ENCODE measurements around the gene CELSR2. TPM values are rescaled to one million over a fixed set of nuclear protein-coding genes. Genes with fewer than 3 reads are reported as not detected.

Gene CELSR2
- total RNA-seq, 1 experiment from 2014 or later = 8.3 TPM

DNA sequence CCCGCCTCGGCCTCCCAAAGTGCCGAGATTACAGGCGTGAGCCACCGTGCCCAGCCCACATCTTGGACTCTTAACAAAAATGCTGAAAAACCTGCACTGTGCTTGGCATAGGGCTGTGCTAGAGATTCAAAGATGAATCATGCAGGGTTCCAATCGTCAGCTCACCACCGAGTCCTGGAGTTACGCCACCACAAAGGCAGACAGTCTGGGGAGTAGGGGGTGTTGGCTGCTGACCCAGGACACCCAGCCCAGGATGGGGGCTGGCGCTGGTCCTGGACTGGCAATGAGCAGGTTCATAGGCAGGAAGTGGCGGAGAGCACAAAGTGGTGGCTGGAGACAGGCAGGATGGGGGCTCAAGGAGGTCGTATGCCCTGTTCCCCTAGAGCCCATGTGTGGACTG is 17.6 kb downstream of the CELSR2 start:
- H3K36me3 Mint-ChIP-seq (ENCODE audit: insufficient read depth, unreplicated experiment) = no peaks in the 10 kb centered on the region
- Histone ChIP-seq H3K4me1 (no peaks in the 10 kb centered on the region), H3K27me3 (replicated peaks; ENCODE audit: control insufficient read depth, insufficient read depth, low read length) (no peaks in the 10 kb centered on the region), H3K4me3 (ENCODE audit: low read depth, low read length) (no peak overlapping the region), H3K9me3 (no peaks in the 10 kb centered on the region), H3K36me3 (ENCODE audit: control insufficient read depth, insufficient read depth, low read length) (no peaks in the 10 kb centered on the region)
- no peaks in the 10 kb centered on the region for H3K9me3 Mint-ChIP-seq (ENCODE audit: unreplicated experiment)
- H3K4me1 Mint-ChIP-seq (ENCODE audit: low read depth, unreplicated experiment) = no peaks in the 10 kb centered on the region
- ChIA-PET CTCF (no interaction called here), POLR2A (no interaction called here)
- H3K27me3 Mint-ChIP-seq (ENCODE audit: insufficient read depth, unreplicated experiment) = no peaks in the 10 kb centered on the region
- no peak overlapping the region for H3K27ac Mint-ChIP-seq (ENCODE audit: unreplicated experiment)
- TF ChIP-seq, protein P1, sequence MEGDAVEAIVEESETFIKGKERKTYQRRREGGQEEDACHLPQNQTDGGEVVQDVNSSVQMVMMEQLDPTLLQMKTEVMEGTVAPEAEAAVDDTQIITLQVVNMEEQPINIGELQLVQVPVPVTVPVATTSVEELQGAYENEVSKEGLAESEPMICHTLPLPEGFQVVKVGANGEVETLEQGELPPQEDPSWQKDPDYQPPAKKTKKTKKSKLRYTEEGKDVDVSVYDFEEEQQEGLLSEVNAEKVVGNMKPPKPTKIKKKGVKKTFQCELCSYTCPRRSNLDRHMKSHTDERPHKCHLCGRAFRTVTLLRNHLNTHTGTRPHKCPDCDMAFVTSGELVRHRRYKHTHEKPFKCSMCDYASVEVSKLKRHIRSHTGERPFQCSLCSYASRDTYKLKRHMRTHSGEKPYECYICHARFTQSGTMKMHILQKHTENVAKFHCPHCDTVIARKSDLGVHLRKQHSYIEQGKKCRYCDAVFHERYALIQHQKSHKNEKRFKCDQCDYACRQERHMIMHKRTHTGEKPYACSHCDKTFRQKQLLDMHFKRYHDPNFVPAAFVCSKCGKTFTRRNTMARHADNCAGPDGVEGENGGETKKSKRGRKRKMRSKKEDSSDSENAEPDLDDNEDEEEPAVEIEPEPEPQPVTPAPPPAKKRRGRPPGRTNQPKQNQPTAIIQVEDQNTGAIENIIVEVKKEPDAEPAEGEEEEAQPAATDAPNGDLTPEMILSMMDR (IDR thresholded peaks at IDR 0.05; ENCODE audit: insufficient read depth in 1 of 2, low read depth in 1 of 2, low read length in 1 of 2, severe bottlenecking in 1 of 2, unreplicated experiment in 1 of 2) = no peak
- DNase-seq = no peak
- BruUV-seq (replicated peaks) = no TSS peak
- H3K4me3 Mint-ChIP-seq (ENCODE audit: unreplicated experiment) = no peak overlapping the region
- intact Hi-C loops (cut with micrococcal nuclease; ENCODE audit: unreplicated experiment) = loop anchor here (10.0 kb wide), 1 partner anchor 172 kb away; the partner anchor contains the start of gene TMEM167B

DNA sequence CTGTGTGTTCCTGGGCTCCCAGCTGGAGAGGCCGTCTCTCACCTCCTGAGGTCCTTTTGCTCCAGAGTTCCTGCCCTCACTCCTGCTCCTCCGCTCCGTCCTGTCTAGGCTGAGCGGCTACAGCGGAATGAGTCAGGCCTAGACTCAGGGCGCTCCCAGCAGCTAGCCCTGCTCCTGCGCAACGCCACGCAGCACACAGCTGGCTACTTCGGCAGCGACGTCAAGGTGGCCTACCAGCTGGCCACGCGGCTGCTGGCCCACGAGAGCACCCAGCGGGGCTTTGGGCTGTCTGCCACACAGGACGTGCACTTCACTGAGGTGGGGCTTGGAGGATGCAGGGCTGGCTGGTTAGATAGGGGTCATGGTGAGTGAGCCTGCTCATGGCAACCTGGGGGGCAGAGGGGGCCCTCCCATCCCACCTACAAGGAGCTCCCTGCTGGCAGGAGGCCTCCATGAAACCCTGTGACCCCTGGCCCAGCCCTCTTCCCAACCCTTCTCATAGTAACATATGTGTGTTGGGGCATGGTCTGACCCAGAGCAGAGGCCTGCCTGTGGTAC is 18.5 kb downstream of the CELSR2 start:
- H3K4me1 ChIP-seq = peaks cover 6% of the 10 kb centered on the region
- no peak for DNase-seq
- H3K4me3 Mint-ChIP-seq (ENCODE audit: unreplicated experiment) = no peak overlapping the region
- no peaks in the 10 kb centered on the region for H3K36me3 ChIP-seq (ENCODE audit: control insufficient read depth, insufficient read depth, low read length)
- H3K27ac Mint-ChIP-seq (ENCODE audit: unreplicated experiment) = no peak overlapping the region
- H3K9me3 ChIP-seq = no peaks in the 10 kb centered on the region
- ChIA-PET POLR2A (no interaction called here), CTCF (no interaction called here)
- intact Hi-C loops (cut with micrococcal nuclease; ENCODE audit: unreplicated experiment) = loop anchor here (10.0 kb wide), 1 partner anchor 173 kb away; the partner anchor contains the start of gene TMEM167B
- H3K4me3 ChIP-seq (ENCODE audit: low read depth, low read length) = no peak overlapping the region
- no peaks in the 10 kb centered on the region for H3K27me3 ChIP-seq (replicated peaks; ENCODE audit: control insufficient read depth, insufficient read depth, low read length)
- no peaks in the 10 kb centered on the region for H3K36me3 Mint-ChIP-seq (ENCODE audit: insufficient read depth, unreplicated experiment)
- no TSS peak for BruUV-seq (replicated peaks)
- no peaks in the 10 kb centered on the region for H3K4me1 Mint-ChIP-seq (ENCODE audit: low read depth, unreplicated experiment)
- TF ChIP-seq, protein P1 (IDR thresholded peaks at IDR 0.05; ENCODE audit: insufficient read depth in 1 of 2, low read depth in 1 of 2, low read length in 1 of 2, severe bottlenecking in 1 of 2, unreplicated experiment in 1 of 2) = no peak
- no peaks in the 10 kb centered on the region for H3K9me3 Mint-ChIP-seq (ENCODE audit: unreplicated experiment)
- no peaks in the 10 kb centered on the region for H3K27me3 Mint-ChIP-seq (ENCODE audit: insufficient read depth, unreplicated experiment)

DNA sequence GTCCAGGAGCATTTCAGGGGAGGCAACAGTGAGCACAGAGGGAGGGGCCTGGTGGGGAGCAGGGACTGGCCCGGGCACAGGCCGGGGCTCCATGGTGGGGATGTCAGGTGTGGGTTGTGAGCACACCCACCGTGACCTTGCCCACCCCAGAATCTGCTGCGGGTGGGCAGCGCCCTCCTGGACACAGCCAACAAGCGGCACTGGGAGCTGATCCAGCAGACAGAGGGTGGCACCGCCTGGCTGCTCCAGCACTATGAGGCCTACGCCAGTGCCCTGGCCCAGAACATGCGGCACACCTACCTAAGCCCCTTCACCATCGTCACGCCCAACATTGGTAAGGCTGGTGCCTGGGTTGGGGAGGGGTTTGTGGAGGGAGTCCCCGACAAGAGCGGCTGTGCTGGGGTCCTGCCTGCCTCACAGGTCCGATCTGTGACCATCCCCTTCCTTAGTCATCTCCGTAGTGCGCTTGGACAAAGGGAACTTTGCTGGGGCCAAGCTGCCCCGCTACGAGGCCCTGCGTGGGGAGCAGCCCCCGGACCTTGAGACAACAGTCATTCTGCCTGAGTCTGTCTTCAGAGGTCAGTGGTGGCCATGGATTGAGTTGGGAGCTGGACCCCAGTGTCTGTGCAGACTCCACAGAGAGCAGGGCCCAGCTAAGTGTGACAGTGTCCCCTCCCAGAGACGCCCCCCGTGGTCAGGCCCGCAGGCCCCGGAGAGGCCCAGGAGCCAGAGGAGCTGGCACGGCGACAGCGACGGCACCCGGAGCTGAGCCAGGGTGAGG is 19.3 kb downstream of the CELSR2 start:
- Histone ChIP-seq H3K27me3 (replicated peaks; ENCODE audit: control insufficient read depth, insufficient read depth, low read length) (no peaks in the 10 kb centered on the region), H3K9me3 (no peaks in the 10 kb centered on the region), H3K36me3 (ENCODE audit: control insufficient read depth, insufficient read depth, low read length) (no peaks in the 10 kb centered on the region), H3K4me1 (peaks cover 13% of the 10 kb centered on the region), H3K4me3 (ENCODE audit: low read depth, low read length) (no peak overlapping the region)
- H3K27me3 Mint-ChIP-seq (ENCODE audit: insufficient read depth, unreplicated experiment) = no peaks in the 10 kb centered on the region
- H3K4me1 Mint-ChIP-seq (ENCODE audit: low read depth, unreplicated experiment) = no peaks in the 10 kb centered on the region
- no peaks in the 10 kb centered on the region for H3K9me3 Mint-ChIP-seq (ENCODE audit: unreplicated experiment)
- TF ChIP-seq, protein P1 (IDR thresholded peaks at IDR 0.05; ENCODE audit: insufficient read depth in 1 of 2, low read depth in 1 of 2, low read length in 1 of 2, severe bottlenecking in 1 of 2, unreplicated experiment in 1 of 2) = no peak
- DNase-seq = no peak
- intact Hi-C loops (cut with micrococcal nuclease; ENCODE audit: unreplicated experiment) = loop anchor here (10.0 kb wide), 1 partner anchor 174 kb away; the partner anchor contains the start of gene TMEM167B
- H3K4me3 Mint-ChIP-seq (ENCODE audit: unreplicated experiment) = no peak overlapping the region
- ChIA-PET CTCF (no interaction called here), POLR2A (no interaction called here)
- no peak overlapping the region for H3K27ac Mint-ChIP-seq (ENCODE audit: unreplicated experiment)
- no peaks in the 10 kb centered on the region for H3K36me3 Mint-ChIP-seq (ENCODE audit: insufficient read depth, unreplicated experiment)
- BruUV-seq (replicated peaks) = no TSS peak
